ENCODE results near the gene NUBP2.
"Not testable (repeated sequence)": the region's sequence is repeated elsewhere in the genome, so short reads cannot be mapped to it uniquely, and the experiment has no call there.

The NUBP2 gene

DNA sequence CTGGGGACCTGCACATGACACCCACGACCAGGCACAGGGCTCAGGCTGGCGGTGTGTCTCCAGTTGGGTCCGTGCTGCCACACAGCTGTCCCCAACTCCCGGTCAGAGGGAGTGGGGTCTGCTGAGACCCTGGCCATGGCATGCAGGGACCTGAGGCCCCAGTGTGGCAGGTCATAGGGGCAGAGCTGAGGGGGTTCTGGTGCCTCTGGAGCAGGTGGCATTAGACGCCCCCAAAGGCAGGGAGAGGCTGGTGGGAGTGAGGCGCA, 4.2 kb downstream of the NUBP2 start:
- no peak for DNase-seq

DNA sequence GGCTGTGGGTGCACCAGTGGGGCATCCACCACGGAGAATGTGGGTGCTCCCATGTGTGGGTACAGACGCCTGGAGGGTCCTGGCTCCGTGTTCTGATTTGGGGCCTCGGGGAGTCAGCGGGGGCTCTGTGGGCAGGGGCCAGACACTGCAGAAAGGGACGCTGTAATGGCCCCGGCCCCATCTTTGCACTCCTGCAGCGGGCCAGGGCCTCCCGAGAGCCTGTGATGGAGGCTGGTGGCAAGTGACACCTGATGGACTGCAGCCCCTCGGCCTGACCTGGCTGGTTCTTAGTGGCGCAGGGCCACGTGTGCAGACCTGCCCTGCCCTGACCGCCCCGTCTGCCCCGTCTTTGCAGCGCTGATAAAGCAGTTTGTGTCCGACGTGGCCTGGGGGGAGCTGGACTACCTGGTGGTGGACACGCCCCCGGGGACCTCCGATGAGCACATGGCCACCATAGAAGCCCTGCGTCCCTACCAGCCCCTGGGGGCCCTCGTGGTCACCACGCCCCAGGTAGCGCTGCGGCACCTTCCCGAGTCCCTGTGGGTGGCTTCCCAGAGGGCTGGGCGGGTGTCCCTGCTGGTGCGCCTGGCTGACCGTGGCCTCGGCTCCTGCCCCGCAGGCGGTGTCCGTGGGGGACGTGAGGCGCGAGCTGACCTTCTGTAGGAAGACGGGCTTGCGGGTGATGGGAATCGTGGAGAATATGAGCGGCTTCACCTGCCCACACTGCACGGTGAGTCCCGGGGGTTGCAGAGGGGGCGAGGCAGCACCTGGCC, 4.7 kb downstream of the NUBP2 start:
- no peak for DNase-seq

DNA sequence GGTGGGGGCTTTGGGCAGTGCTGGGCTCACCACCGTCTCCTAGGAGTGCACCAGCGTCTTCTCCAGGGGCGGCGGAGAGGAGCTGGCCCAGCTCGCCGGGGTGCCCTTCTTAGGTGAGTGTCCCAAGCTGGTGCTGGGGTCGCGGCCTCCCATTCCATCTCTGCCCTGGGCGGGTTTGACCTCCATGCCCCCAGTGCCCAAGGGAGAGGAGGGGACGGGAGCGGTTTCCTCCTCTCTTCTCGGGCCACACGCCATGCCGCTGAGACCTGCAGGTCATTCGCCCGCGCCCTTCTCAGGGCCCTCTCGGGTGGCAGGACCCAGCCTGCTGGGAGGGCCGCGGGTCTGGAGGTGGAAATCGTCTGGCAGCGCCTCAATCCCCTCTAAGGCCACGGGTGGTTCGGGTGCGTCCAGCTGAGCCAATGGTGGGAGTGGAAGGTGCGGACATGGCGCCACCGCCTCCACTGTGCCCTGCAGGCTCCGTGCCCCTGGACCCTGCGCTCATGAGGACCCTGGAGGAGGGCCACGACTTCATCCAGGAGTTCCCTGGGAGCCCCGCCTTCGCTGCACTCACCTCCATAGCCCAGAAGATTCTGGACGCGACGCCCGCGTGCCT, 5.4 kb downstream of the NUBP2 start:
- DNase-seq = no peak

DNA sequence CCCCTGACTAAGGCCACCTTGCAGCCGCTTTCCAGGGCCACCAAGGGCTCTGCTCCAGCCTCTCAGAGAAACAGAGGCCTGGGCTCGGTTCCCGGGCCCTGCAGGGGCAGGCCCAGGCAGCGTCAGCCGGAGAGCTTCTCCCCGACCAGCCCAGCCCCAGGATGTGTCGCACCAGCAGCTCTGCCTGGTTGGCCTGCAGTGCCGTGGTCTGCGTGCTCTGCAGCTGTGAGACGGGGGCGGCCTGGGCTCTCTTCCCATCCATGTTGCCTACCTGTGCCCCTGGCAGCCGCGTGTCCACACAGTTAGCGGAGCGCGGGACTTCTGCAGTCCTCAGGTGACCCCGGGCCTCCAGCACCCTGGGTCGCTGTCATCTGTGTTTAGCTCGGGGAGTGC, 5.9 kb downstream of the NUBP2 start:
- DNase-seq = no peak

DNA sequence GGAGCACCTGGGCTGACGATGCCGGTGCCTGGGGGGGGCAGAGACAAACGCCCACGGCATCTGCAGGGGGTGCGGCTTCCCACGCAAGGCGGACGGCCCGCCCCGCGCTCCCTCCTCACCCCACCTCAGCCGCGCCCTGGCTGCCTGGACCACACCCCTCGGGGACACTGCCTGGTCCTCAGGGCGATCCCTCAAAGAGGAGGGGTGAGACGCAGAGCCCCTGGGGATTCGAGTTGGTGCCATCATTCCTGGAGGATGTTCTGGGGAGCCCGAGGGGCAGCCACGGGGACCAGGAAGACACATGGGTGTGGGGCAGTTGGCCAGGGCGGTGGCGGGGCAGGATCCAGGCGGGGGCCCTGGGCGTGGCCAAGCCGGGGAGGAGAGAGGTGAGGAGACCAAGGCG, 6.9 kb downstream of the NUBP2 start:
- DNase-seq = no peak

DNA sequence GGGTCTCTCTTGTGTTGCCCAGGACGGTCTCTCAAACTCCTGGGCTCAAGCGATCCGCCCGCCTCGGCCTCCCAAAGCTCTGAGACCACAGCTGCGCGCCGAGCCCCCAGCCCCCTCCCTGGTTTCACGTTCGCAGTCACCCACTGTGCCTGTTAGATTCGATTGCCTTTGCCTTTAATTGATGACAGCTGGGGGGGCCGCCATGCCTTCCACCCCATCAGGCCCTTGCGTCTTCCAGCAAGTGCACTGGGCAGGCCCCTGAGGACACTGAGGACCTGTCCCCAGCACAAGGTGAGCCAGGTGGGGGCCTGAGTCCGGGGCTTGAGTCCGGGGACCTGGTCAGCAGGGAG, 7.5 kb downstream of the NUBP2 start:
- no peak for DNase-seq

DNA sequence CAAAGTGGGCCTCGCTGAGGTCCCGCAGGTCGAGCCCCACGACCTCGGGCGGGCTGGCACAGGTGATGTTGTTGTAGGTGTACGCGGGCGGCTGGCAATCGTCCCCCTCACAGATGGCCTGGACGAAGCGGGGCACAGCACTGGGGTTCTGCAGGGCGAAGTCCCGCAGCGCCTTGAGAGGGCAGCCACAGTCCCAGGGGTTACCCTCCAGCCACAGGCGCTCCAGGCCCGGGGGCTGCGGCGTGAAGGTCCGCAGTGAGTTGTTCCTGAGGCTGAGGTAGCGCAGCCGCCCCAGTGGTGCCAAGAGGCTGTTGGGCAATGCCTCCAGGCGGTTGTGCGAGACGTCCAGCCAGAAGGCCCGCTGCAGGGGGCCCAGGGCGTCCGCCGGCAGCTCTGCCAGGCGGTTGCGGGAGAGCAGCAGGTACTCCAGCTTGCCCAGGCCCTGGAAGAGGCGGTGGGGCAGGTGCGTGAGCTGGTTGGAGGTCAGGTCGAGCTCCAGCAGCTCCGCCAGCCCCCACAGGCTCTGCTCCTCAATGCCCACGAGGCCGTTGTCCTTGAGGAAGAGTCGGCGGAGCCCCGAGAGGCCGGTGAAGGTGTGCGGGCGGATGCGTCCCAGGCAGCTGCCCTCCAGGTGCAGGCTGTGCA, 8.0 kb downstream of the NUBP2 start:
- DNase-seq = no peak

DNA sequence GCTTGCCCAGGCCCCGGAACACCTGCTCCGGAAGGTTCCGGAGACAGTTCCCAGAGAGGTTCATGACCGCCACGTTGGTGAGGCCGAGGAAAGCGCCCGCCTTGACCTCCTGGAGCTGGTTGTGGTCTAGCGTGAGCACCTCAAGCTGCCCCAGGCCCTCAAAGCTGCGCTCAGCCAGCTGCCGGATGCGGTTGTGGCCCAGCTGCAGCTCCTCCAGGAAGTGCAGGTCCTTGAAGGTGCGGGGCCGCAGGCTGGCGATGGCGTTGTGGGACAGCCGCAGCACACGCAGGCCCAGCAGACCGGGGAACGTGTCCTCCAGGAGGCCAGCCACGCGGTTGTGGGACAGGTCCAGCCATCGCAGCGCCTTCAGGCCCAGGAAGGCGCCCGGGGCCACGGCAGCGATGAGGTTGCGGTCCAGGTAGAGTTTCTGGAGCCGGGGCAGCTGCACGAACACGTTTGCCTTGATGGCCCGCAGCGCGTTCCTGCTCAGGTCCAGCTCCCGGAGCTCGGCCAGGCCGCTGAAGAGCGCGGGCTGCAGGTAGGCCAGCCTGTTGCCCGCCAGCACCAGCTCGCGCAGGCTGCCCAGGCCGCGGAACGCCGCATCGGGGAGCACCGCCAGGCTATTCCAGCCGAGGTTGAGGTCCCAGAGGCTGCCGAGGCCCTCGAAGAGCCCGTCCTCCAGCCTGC, 8.6 kb downstream of the NUBP2 start:
- no peak for DNase-seq

DNA sequence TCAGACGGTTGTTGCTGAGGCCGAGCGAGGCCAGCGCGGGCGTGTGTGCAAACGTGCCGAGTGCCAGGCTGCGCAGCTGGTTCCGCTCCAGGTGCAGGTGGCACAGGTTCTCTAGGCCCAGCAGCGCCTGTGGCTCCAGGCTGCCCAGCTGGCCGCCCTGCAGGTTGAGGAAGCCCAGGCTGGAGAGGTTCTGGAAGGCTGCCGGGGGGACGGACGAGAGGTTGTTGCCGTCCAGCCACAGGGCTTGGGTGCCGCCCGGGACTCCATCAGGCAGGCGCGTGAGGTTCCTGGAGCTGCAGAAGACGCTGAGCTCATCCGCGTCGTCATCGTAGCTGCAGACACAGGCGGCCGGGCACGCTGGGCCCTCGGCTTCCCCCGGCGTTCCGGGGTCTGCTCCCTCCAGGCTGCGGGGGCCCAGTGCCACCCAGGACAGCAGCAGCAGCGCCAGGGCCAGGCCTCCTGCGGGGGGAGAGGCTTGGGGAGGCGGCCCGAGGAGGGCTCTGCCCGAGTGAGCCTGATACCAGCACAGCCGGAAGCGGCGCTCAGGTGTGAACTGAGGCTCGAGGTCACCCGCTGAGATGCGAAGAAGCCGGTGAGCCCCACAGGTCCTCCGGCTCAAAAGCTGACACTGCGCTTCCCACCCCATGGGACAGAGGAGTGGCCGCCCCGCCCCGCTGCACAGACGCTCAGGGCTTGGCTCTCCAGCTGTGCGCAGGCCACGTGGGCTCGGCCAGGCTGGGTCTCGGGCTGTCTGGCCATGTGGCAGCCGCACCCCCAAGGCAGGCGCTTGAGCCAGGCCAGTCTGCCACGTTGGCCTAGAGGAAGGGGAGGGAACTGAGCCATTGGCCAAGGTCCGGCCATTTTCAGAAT, 9.4 kb downstream of the NUBP2 start:
- DNase-seq = no peak

DNA sequence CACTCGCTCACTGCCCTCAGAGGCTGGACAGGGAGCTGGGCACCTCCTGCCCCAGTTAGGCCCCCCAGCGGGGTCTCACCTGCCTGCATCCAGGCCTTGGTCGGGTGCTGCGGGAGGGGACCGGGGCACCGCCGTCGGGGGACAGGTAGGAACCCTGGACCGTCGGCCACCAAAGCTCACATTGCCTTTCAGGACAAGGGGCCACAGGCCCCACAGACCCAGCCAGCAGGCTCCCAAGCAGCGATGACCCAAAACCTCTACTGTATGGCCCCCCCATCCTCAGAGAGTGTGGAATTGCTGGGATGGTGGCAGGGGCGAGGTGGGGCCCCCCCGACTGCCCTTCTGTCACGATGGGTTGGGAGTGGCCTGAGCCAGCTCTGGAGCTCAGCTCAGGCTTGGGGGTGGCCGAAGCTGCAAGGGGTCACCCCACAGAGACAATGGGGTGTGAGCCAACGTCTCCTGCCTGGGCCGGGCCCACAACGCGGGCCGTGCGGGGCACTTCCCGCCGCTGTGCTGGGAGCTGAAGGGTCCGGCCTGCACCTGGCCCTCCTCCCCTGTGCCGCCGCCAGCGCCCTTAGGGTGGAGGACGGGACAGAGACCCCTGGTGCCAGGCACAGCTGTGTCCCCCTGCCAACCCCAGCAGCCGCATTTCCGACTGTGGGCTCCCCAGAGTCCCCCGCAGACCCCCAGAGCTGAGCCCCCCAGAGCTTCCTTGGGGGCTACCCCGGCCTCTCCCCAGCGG, 10.2 kb downstream of the NUBP2 start:
- DNase-seq = no peak

DNA sequence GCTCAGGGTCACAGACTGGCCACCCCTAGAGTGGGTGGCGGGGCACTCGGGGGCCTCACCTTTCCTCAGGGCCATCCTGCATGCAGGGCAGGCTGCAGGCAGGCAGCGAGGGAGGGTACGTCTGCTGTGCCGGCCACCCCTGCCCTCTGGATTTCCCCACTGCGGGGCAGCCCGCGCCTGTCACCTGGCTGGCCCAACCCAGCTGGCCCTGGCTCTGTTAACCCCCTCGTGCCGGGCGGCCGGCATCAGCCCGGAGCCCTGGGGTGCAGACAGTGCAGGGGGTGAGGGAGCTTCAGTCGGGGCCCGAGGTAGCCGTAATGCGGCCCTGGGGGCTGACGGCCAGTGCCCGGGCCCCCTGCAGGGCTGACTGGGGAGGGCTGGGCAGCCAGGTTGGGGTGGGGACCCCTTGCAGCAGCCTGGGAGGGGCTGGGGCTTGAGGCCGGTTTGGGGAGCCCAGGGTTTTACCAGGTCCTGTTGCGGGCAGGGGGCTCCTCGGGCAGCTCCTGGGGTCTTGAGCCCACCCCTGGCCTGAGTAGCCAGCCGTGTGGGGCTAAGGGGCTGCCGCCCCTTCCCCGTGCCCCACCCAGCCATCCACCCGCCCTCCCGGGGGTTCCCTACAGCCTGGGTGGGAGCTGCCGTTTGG, 10.9 kb downstream of the NUBP2 start, which contains the start of gene IGFALS:
TSS of gene IGFALS (minus strand) at position 128 of the 643 bp plus-strand sequence. CDS start at position 75, 53 bp downstream.
- no peak for DNase-seq

DNA sequence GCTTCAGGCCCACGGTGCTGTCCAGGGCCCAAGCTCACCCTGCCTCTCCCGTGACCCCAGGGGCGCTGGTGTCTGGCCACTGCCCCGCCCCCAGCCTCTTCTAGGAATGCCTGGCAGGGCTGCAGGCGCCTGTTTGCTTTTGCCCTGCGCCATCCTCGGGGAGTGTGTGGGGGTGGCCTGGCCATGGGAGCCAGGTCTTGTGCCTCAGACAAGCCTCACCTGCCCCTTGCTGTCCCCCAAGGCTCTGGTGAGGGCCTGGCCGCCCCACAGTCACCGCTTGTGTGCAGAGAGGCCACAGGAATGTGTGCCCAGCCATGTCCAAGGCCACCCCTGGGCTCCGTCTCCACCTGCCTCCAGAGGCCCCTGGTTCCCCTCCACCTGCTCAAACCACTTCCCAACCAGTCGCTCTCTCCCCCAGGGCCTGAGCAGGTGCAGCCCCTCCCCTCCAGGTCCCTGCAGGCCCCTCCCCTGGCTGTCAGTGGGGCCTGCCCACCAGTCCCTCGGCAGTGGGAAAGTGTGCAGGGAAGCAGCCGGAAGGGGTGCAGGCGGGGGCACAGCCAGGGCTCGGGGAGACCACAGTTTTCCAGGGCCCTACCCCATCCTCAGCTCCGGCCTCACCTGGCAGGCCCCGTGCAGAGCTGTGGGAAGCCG, 11.6 kb downstream of the NUBP2 start:
- DNase-seq = no peak

DNA sequence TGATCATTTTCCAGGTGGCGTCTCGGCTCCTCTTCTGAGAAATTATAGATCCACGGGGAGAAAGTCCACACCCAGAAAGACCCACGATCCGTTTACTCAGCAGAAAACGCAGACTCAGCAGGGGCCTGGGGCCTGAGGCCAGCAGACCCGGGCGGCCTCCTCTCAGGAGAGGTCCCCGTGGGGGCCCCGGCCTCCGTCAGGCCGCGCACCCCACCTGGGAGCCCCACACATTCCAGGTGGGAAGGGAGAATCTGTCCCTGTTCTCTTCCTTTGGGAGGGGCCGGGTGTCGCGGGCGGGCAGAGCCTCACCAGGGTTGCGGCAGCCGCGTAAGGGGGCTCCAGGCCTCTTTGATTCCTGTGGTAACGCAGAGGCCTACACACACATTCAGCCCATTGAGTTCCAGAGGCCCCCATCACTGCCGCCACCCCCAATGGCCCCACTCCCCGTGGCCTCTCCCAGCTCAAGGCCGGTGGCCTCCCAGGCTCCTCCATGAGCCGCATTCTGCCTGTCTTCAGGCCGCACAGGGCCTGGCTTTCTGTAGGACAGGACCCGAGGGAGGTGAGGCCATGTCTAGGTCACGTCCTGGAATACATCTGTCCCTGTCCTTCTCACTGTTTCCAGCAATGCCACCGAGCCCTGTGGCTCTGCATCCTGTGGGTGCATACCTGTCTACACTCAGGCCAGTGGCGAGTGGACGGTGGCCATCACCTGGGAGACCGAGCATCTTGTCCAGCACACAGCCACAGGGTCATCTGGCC, 12.3 kb downstream of the NUBP2 start:
- DNase-seq = no peak

DNA sequence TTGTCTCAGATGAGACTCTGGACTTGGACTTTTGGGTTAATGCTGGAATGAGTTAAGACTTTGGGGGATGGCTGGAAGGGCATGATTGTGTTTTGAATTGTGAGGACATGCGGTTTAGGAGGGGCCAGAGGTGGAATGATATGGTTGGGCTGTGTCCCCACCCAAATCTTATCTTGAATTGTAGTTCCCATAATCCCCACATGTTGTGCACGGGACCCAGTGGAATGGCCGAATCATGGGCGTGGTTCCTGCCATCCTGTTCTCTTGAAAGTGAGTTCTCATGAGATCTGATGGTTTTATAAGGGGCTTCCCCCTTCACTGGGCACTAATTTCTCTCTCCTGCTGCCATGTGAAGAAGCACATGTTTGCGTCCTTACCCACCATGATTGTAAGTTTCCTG, 16.5 kb downstream of the NUBP2 start:
- DNase-seq = not testable (repeated sequence)

DNA sequence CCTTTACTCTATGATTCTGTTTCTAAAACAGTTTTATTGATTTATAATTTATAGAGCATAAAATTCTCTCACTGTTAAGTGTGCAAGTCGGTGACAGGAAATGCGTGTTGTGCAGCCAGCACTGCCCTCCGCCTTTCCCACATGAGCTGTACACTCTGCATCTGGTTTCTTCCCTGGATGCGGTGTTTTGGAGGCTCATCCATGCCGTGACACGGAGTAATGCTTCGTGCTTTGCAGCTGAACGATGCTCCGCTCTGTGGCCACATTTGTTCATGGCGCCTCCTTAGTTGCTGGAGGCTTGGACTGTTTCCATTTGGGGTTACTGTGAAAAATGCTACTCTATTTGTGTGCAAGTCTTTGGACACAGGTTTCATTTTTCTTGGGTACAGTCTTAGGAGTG, 17.9 kb downstream of the NUBP2 start:
- DNase-seq = no peak

DNA sequence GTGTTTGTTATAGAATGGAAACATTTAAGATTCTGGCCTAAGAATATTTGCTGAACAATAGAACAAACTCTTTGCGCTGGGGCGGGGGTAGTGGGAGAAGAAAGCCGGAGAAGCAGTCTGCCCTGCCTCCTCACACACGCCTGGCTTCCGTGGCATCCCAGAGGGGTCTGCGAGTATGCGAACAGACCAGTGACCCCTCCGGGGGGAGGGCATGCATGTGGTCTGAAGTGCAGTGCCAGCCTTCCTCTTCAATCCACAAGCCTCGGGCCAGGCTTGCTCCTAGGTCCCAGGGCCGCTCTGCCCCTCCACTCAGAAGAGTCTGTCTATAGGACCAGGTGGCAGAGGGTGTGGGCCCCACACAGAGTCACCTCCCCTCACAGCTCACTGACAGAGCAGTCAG, 24.9 kb downstream of the NUBP2 start:
- DNase-seq = no peak

DNA sequence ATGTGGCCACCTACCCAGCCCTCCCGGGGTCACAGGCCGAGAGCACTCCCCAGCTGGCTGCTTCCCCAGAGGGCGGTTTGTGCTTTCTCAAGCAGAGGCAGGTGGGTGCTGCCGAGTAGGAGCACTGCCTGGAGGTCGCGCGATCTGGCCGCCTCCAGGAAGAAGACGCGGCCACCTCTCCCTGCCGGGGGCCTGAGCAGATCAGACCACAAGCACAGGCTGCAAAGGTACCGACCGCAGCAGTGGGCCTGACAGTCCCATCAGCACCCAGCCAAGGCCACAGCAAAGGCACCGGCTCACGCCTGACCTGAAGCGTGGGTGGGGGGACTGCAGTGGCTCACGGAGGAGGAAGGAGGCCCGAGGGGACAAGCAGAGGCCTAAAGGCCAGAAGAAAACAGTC, 25.9 kb downstream of the NUBP2 start:
- no peak for DNase-seq

DNA sequence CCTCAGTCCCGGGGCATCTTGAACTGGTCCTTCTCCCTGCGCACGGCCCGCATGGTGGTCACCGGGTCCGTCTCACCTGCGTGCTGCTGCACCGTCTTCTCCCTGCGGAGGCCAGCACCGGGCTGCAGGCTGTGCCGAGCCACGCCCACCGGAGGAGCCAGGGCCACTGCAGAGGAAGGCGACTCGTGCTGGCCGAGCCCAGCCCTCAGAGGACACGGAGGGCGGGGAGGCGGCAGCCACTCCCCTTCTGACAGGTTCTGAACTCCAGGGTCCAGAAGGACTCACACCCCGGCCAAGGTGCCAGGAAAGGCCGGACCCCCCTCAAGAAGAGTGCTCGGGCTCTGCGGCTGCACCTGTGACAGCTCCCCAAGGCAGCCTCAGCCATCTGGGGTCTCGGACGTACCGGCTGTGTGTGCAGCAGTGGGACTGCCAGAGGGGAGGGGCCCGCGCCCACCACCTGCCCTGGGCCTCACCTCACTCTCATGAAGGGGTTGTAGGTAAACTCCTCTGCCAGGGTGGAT, 26.6 kb downstream of the NUBP2 start:
- no peak for DNase-seq

DNA sequence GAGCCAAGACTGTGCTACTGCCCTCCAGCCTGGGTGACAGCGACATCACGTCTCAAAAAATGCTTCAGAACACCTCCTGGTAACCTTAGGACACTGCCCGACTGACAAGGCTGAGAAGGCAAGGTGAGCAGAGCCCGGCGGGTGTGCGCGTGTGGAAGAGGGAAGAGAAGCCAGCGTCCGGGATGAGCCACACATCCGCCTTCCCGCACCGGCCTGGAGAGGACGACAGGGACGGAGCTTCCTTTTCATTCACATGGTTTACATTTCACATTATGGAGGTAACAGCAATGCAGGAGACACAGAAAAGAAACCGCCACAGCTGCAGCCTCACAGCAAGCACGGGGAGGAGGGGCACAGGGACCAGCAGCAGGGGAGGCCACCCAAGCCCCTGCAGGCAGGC, 27.3 kb downstream of the NUBP2 start:
- no peak for DNase-seq

DNA sequence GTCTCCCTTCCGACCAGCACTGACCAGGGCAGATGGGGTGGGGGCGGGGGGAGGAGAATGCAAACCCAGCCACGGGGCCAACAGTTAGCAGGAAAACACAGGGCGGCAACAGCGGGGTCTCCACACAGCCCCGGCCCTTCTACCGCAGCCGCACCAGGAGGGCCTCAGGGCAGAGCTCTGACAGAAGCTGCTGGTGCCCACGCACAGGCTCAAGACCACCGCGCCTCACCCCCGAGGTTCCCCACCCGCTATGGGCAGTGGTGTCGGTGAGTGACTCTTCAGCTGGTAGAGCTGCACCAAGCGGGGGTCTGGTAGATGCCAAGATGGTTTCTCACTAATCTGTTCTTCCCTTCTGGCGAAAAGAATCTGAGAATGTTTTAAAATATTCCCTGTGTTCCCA, 27.8 kb downstream of the NUBP2 start:
- DNase-seq = no peak

Data from NCI-H748 treated with DMSO at 0.1 percent for 48 hours (cell line).